HG02943 (cell line): ENCODE data around the gene SOBP.
"Not testable (repeated sequence)": the region's sequence is repeated elsewhere in the genome, so short reads cannot be mapped to it uniquely, and the experiment has no call there.

Experiments
- ATAC-seq: cut with Tn5 transposase; IDR thresholded peaks from one replicate; pipeline ENCODE4 v1.9.1; 2021; ENCODE audit warnings: mild to moderate bottlenecking, low read depth, moderate library complexity; ENCODE audit not compliant: unreplicated experiment

The SOBP gene

DNA sequence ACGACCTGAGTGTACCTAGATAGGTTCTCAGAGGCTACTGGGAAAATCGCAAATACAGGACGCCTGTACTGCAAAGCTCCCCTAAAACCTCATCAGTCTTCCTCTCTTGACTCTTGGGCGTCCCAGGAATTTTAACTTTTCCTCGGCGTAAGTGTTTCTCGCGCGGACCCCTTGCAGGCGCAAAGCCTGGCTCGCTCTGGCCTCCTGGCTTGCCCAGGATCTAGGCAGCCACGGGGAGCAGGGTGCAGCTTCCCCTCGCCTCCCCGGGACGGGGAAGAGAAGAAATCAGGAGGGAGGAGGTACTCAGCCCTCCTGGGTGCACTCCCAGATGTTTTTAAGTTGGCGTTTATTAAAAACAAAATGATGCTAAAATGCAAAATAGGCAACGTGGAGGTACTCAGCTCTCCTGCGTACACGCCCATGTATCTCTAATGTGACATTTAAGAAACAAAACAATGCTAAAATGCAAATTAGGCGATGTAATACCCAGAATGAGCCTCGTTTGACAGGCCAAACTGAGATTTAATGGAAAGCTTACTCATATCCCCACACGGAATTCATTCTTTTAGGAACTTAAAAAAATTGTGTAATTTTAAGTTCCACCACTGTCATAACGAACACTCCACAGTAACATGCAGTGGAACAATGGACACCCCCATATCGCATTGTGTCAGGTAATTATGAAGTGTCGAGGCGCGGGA is 1.6 kb upstream of the SOBP start:
- ATAC-seq = no peak

GRCh38 chr6:107488875-107489635 is 862 bp upstream of the SOBP start:
- no peak for ATAC-seq

GRCh38 chr6:107490566-107491137 is 735 bp downstream of the SOBP start:
- ATAC-seq = no peak

- no peak for ATAC-seq
These were observed 1.3 kb downstream of the SOBP start for GRCh38 chr6:107491138-107491609.

DNA sequence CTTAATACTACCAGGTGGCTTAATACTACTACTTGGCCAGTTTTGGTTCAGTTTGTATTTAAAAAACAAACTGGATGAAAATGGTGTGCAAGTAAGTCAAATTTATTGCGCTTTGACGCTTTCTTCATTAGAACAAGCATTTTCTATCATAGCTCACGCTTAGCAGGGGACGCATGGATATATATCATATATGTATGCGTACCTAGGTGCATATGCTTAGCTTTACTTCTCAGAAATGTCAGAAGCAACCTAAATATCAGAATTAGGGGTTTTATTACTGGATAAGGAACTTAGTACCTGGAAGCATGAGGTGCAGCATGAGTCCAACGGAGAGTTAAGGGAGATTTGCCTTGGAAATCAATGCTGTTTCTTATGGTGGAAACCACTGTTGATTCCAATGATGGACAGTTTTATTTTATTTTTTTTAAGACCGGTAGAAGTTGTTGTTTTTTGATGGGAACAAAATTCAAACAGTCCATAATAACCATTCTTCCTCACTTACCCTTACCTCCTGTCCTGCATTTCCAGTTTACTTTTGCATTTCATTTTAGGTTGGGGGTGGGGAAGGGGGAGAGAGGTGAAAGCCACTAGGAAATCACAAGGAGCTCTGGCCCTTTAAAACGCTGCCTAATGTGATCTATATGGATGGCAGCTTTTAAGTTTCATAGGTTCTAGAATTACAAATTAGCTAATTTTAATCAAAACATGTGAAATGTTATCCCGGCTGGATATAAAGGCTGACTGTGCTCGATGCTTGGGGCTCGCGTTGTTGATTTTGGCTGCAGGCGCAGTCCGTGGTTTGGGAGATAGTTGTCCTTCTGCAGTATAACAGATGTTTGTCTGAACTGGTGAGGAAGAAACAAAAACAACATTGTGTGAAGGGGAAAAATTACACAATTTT is 2.1 kb downstream of the SOBP start:
- no peak for ATAC-seq

DNA sequence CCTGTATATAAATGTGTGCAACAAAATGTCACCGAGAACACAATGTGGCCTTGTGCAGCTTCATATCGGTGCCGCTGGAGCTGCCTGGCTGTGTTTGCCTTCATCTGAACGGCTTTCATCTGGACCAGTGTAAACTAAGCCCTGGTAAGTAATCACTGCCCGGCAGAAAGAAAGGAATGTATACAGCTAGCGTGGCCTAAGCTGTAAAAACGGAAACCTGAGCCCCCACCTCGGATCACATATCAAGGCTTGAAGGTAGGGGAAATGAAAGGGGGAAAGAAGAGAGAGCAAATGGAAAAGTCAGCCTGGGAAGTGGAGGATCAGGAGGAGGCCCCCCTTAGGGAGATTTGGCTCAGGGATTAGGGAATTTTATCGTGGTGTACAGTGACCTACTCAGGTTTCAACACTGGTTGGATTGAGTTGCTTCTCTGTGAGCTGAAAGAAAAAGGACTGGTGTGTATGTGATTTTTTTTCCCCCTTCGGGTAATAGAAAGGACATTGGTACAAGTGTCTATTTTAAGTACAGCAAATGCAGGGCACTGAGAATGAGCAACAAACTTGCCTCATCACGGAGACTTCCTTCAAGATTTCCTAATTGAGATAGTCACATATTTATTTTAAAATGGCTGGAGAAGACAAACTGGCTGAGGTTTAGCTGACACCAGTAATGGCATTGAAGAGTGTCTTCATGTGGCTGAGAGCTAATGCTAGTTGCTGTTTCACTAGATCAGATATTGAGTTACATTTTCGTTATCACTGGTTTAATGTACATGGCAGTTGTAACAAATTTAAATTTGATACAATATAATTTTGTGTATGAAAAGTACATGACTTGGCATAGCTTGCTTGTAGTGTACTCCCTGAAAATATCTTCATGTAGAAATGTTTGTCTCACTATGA is 3.5 kb downstream of the SOBP start:
- no peak for ATAC-seq

DNA sequence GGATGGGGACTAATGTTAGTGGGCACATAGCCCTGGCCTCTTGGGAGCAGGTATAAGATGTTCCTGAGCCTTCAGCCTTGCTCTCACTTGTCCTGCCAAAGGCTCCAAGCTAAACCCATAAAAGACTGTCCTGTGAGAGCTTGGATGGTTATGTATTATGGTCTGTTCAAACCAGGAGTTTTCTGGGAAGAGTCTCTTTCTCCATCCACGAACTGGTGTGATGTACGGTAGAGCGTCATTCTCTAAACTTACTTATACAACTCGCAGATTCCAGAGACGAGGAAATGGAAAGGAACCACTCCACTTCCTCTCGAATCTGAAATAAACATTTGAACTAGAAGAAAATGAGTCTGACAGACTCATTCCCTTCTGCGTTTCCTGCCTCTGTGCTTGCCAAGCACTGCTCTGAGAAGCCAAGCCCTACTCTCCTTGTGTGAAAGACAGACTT is 5.3 kb downstream of the SOBP start:
- ATAC-seq = no peak

GRCh38 chr6:107495971-107496370 is 6.1 kb downstream of the SOBP start:
- no peak for ATAC-seq

GRCh38 chr6:107496892-107497684 is 7.2 kb downstream of the SOBP start:
- no peak for ATAC-seq

- no peak for ATAC-seq
These were observed 14.5 kb downstream of the SOBP start for GRCh38 chr6:107504270-107505026.

GRCh38 chr6:107506145-107506544 is 16.2 kb downstream of the SOBP start:
- ATAC-seq = no peak

DNA sequence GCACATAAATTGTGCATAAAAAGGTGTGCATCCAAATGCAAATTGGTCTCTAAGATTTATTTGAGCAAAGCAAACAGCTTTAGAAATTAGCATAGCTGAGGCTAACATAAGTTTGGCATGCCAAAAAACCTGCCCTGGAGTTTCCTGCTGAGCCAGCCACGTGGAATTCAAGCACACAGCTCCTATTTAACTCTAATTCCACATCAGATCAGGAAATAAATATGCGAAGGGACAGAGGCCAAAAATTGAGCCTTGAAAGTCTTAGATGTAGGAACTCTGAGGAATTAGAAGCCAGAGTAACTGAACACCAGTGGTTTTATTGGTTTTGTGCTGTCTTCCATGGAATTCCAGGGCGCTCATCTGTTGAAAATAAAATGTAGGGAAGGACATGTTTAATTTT is 19.6 kb downstream of the SOBP start:
- ATAC-seq = no peak

DNA sequence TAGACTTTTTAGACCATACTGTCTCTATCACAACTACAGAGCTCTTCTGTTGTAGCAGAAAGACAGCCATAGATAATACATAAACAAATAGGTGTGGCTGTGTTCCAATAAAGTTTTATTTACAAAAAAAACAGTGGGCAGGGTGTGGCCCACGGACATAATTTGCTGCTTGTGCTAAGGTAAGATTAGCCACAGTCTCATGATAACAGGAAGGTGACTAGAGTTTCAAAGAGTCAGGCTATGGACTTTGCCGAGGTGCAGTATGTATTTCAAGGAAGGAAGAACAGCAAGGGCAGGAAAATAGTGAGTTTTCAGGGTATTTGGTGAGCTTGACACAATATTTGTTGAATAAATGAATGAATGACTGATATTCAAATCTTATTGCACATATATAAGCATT is 20.2 kb downstream of the SOBP start:
- no peak for ATAC-seq

DNA sequence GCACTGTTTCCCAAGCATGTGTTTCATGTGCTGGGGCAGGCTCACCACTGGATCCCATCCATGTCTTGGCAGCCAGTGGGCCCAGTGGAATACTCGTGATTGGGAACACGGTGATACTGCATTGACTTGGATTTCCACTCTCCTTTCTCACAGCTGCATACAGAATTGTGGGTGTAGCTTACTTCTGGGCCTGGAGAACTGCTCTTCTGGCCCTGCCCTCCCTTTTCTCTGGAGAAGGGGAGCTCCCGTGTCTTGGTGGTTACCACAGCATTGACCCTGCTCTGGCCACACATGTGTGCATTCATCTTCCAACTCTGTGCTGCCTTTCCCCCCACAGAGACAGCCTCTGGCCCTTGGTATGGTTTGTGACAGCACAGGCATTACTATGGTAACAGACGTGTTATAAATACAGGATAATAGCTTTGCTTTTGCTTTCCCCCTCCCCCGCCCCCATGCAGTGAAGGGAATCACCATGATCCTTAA is 21.6 kb downstream of the SOBP start:
- ATAC-seq = no peak

DNA sequence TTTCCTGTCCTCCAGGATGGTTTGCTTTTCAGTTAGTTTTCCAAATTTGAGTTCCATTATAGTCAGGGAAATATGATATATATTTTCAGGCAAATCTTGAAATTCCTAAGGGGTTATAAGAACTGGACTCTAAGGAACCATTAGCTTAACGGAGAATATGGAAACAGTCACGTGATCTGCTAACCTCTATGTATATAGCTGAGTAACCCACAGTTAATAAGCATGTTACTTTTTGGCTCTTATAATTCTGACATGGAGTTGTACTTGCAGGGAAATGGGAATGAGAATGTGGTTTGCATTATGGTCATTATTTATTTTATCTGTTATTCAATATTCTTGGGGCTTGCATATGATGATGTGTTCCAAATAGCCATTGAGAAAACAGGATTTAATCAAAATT is 23.3 kb downstream of the SOBP start:
- ATAC-seq = no peak

GRCh38 chr6:107515955-107516354 is 26.0 kb downstream of the SOBP start:
- no peak for ATAC-seq

- ATAC-seq = no peak
These were observed 27.4 kb downstream of the SOBP start for GRCh38 chr6:107517274-107517673.

- not testable (repeated sequence) for ATAC-seq
These were observed 29.3 kb downstream of the SOBP start for GRCh38 chr6:107519224-107519623.
